Omental fat pad (tissue), 4 donors: ENCODE data around the gene STYXL2. TPM values are rescaled to one million over a fixed set of nuclear protein-coding genes. Genes with fewer than 3 reads are reported as not detected.

ENCODE experiments used
- ATAC-seq: fragments of 150-250 bp; one replicate; pipeline ENCODE4 v1.9.1; 2016; ENCODE audit warnings: mild to moderate bottlenecking, moderate library complexity; ENCODE audit not compliant: low FRiP score
- DNase-seq: peaks from one replicate; pipeline ENCODE4 v3.0.0-alpha.2; 2019; ENCODE audit warnings: low spot score
- total RNA-seq, 4 donors: library from RNA; depleted of rRNA; stranded (reverse); fragments of >200 nt; gene quantifications; one replicate each; pipeline ENCODE4 v1.1.0, GENCODE V29; 2016
- TF ChIP-seq, protein P1 (sequence below), 3 donors: fragments of 450-650 bp; IDR thresholded peaks; one replicate each; pipeline ENCODE4 v1.5.1; 2016 to 2017; ENCODE audit warnings: antibody characterized with exemption in 3 of 3, mild to moderate bottlenecking in 3 of 3, moderate library complexity in 2 of 3

STYXL2 gene
- total RNA-seq, 4 donors from 2014 or later = 0.12 to 0.65 (median 0.36) TPM

DNA sequence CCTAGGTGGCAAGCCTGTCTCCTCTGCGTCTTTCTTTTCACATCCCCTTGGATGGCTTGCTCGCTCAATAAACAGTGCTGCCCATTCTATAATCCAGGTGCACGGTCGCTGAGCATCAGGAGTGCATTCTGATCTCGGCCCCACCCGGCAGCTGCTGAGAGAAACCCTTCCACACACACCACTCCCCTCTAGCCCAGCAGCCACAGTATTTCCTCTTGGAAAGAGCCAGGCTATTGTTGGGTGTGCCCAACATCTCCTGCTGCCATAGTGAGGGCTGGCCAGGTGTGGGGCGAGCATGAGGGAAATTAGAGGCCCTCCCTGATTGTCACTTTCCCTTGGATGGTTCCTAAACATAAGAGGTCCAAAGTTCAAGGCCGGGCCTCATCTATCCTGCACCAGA is 28.4 kb upstream of the STYXL2 start:
- DNase-seq = no peak
- TF ChIP-seq, protein P1, sequence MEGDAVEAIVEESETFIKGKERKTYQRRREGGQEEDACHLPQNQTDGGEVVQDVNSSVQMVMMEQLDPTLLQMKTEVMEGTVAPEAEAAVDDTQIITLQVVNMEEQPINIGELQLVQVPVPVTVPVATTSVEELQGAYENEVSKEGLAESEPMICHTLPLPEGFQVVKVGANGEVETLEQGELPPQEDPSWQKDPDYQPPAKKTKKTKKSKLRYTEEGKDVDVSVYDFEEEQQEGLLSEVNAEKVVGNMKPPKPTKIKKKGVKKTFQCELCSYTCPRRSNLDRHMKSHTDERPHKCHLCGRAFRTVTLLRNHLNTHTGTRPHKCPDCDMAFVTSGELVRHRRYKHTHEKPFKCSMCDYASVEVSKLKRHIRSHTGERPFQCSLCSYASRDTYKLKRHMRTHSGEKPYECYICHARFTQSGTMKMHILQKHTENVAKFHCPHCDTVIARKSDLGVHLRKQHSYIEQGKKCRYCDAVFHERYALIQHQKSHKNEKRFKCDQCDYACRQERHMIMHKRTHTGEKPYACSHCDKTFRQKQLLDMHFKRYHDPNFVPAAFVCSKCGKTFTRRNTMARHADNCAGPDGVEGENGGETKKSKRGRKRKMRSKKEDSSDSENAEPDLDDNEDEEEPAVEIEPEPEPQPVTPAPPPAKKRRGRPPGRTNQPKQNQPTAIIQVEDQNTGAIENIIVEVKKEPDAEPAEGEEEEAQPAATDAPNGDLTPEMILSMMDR (IDR thresholded peaks at IDR 0.05) = no peak
- ATAC-seq = no peak

DNA sequence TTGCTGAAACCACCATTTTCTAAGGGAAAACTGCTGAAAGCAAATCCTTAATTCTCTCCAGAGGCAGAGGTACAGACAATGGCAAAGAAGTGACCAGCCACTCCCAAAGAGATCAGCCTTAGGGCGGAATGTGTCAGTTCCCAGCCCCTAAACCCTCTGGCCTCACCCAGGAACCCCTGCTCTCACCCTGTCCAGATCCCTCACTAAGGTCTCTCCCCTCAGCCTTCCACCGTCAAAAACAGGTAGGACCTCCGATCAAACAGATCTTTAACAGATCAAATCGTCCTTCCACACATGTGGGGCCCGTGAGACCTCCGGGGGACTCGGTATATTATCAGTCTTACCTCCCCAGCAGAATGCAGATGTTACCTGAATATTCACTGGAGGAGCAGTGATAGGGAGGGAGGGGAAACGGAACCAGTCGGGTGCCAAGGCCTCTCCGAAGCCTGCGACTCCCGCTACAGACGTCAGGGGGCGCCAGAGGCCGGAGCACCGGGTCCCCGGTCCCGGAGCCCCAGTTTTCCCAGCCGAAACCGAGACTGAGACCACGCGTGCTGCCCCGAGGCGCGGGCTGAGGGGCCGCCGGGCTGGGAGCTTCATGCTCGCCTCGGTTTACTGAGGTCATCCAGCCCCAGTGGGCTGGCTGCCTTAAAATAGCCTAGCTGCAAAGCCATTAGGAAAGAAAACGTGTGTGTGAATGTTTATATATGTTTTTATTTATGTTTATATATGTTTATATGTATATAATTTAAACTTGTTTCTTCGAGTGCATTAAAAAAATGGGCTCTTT is 27.3 kb upstream of the STYXL2 start:
- peak; percentile 62 for DNase-seq
- ATAC-seq = peak; percentile 91
- TF ChIP-seq, protein P1 (IDR thresholded peaks at IDR 0.05) = peak in 1 of 3 donors; percentile 70

DNA sequence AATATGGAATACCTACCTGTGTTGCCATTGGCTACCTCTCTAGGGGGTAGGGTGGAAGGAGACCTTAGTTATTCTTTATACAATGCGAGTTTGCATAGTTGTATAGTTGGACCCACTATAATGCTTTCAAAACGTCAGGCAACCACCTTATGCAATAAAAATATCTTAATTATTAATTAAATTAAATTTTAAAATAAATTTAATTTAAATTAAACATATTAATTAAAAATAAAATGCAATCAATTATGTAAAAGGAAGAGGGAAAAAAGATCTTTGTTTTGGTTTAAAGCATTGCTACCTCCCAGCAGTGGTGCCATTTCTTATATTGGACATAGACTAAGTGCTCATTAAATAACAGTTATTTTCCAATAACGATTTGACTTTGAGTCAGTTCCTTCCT is 26.0 kb upstream of the STYXL2 start:
- no peak for DNase-seq
- TF ChIP-seq, protein P1 (IDR thresholded peaks at IDR 0.05) = no peak
- ATAC-seq = no peak

DNA sequence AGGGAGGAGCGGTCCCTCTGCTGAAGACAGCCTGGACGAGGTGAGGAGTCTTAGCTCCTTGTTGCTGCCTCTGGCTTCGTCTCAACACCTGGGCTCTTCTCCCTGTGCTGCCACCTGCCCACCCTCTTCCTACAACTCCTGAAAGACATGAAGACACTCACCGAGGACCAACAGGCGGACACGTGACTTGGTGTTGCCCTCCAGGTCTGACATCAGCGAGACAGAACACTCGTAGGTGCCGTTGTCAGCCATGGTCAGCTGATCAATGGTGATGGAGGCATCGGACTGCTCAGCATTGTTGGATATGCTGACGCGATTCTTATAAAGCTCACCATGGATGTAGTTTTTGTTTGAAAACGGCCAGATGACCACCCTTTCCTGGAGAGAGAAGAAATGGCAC is 25.1 kb upstream of the STYXL2 start:
- ATAC-seq (no peak), DNase-seq (no peak)
- TF ChIP-seq, protein P1 (IDR thresholded peaks at IDR 0.05) = no peak

DNA sequence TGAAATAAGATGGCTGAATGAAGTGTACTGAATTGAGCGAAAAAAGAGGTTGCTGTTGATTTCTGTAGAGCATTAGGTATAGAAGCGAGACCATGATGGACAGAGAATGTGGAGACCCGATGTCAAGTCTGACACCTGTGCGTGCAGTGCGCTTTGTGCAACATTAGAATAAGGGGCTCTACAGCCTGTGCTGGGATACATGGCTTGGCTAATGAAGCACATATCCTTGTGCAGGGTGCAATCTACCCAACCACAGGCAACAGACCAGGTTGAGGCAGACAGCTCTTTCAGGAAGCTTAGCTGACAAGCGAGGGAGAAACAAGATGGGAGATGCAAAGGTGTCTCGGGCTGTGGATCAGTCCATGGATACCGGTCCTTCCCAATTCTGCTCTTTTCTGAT is 22.6 kb upstream of the STYXL2 start:
- ATAC-seq (no peak), DNase-seq (no peak)
- TF ChIP-seq, protein P1 (IDR thresholded peaks at IDR 0.05) = no peak

DNA sequence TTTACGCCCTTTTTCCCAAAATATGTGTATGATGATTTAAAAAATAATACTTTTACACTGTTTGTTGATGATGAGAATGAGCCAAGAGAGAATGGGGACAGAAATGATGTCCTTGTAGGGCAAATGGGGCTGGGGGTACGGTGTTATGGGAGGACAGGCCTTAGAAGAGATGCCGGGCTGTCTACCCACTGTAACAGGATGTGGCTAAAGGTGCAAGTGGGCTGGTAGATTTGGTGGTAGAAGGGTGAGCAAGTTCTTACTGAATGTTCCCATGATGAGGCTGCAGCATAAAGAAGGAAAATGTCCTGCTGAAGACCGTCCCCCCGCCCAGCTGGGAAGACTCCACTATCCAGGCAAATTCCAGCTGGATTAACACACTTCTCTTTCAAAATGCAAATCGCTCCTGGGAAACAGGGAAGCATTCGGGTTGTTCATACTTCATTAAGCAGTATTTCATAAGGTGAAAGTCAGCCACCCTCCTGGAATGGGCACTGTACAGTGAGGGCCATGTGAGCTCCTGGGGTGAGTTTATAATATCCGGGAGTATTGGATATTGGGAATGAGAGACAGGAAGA is 17.7 kb upstream of the STYXL2 start:
- TF ChIP-seq, protein P1 (IDR thresholded peaks at IDR 0.05) = no peak
- ATAC-seq = no peak
- DNase-seq = no peak
